Trophoblast cell (in vitro differentiated cells and primary cell): ENCODE measurements around the gene NDRG3.

ENCODE experiments used
- DNase-seq, 2 donors: peaks; one replicate each; pipeline ENCODE4 v3.0.0-alpha.2; 2016
- H2AFZ ChIP-seq: 2 replicates; pipeline ENCODE4 v1.6.1; 2013; ENCODE audit warnings: low read length, moderate library complexity, mild to moderate bottlenecking; ENCODE audit not compliant: insufficient read depth, poor library complexity
- H2AK5ac ChIP-seq: 2 replicates; pipeline ENCODE4 v1.6.1; 2013; ENCODE audit warnings: mild to moderate bottlenecking, low read length
- H2BK120ac ChIP-seq: 2 replicates; pipeline ENCODE4 v1.6.1; 2013; ENCODE audit warnings: low read length, mild to moderate bottlenecking, moderate library complexity; ENCODE audit not compliant: insufficient read depth, poor library complexity
- H2BK12ac ChIP-seq: 2 replicates; pipeline ENCODE4 v1.6.1; 2013; ENCODE audit warnings: mild to moderate bottlenecking, low read length, moderate library complexity
- H2BK5ac ChIP-seq: 2 replicates; pipeline ENCODE4 v1.6.1; 2013; ENCODE audit warnings: low read length, low read depth, moderate library complexity, mild to moderate bottlenecking; ENCODE audit not compliant: poor library complexity
- H3K14ac ChIP-seq: 2 replicates; pipeline ENCODE4 v1.6.1; 2013; ENCODE audit warnings: mild to moderate bottlenecking, low read length
- H3K18ac ChIP-seq: 2 replicates; pipeline ENCODE4 v1.6.1; 2013; ENCODE audit warnings: mild to moderate bottlenecking, low read length
- H3K23ac ChIP-seq: 2 replicates; pipeline ENCODE4 v1.6.1; 2013; ENCODE audit warnings: low read length
- H3K27ac ChIP-seq: 2 replicates; pipeline ENCODE4 v1.5.1; 2013; ENCODE audit warnings: low read depth, mild to moderate bottlenecking, inconsistent platforms, low read length, moderate library complexity
- H3K27me3 ChIP-seq: 2 replicates; pipeline ENCODE4 v1.6.1; 2013; ENCODE audit warnings: inconsistent platforms, mild to moderate bottlenecking, low read length, moderate library complexity; ENCODE audit not compliant: insufficient read depth
- H3K36me3 ChIP-seq, 2 experiments: 1 replicate in 1 of 2; 2 replicates in 1 of 2; pipeline ENCODE4 v1.6.1; 2013; ENCODE audit warnings: low read length in 2 of 2, mild to moderate bottlenecking in 2 of 2, moderate library complexity in 1 of 2; ENCODE audit not compliant: insufficient read depth in 2 of 2, control insufficient read depth in 1 of 2
- H3K4ac ChIP-seq: 2 replicates; pipeline ENCODE4 v1.6.1; 2013; ENCODE audit warnings: low read depth, mild to moderate bottlenecking, low read length, moderate library complexity
- H3K4me1 ChIP-seq, 2 experiments: 1 replicate in 1 of 2; 2 replicates in 1 of 2; pipeline ENCODE4 v1.6.1; 2013; ENCODE audit warnings: low read length in 2 of 2, mild to moderate bottlenecking in 2 of 2, moderate library complexity in 1 of 2; ENCODE audit not compliant: insufficient read depth in 2 of 2, control insufficient read depth in 1 of 2
- H3K4me2 ChIP-seq: 2 replicates; pipeline ENCODE4 v1.6.1; 2013; ENCODE audit warnings: inconsistent platforms, mild to moderate bottlenecking, low read length, moderate library complexity
- H3K4me3 ChIP-seq: 2 replicates; pipeline ENCODE4 v1.5.1; 2013; ENCODE audit warnings: mild to moderate bottlenecking, low read depth, low read length, inconsistent platforms
- H3K79me1 ChIP-seq: one replicate; pipeline ENCODE4 v1.6.1; 2013; ENCODE audit warnings: low read length
- H3K79me2 ChIP-seq: 2 replicates; pipeline ENCODE4 v1.6.1; 2013; ENCODE audit warnings: low read length, mild to moderate bottlenecking; ENCODE audit not compliant: control insufficient read depth, insufficient read depth, poor library complexity
- H3K9ac ChIP-seq: 2 replicates; pipeline ENCODE4 v1.6.1; 2013; ENCODE audit warnings: mild to moderate bottlenecking, low read length
- H3K9me3 ChIP-seq: 2 replicates; pipeline ENCODE4 v1.6.1; 2013; ENCODE audit warnings: low read depth, mild to moderate bottlenecking, control low read depth, inconsistent platforms, low read length; ENCODE audit not compliant: insufficient read depth
- H4K12ac ChIP-seq: 2 replicates; pipeline ENCODE4 v1.6.1; 2013; ENCODE audit warnings: low read depth, mild to moderate bottlenecking, low read length, moderate library complexity
- H4K8ac ChIP-seq: 2 replicates; pipeline ENCODE4 v1.6.1; 2013; ENCODE audit warnings: low read depth, mild to moderate bottlenecking, low read length, moderate library complexity
- H4K91ac ChIP-seq: one replicate; pipeline ENCODE4 v1.6.1; 2013; ENCODE audit warnings: low read depth, mild to moderate bottlenecking, low read length, moderate library complexity
- WGBS: extraction: QIAGEN DNeasy Blood & Tissue Kit; methylation state at CpG from one replicate; pipeline ENCODE4 v1.1.7; 2013; ENCODE audit warnings: missing lambda C conversion rate; ENCODE audit not compliant: insufficient read length, insufficient coverage; ENCODE audit errors: extremely low coverage; 5-methylcytosine and 5-hydroxymethylcytosine counted together

Gene NDRG3

GRCh38 chr20:36663031-36663430 is 82.9 kb downstream of the NDRG3 start:
- DNase-seq: peak in 1 of 2 donors; percentile 48
- H3K27me3 ChIP-seq: no peaks in the 10 kb centered on the region
- H4K91ac ChIP-seq: no peak overlapping the region
- H3K9me3 ChIP-seq: no peaks in the 10 kb centered on the region
- H2BK120ac ChIP-seq: no peak overlapping the region
- H3K79me1 ChIP-seq: no peaks in the 10 kb centered on the region
- no peak overlapping the region for H2AFZ ChIP-seq
- H3K79me2 ChIP-seq: no peaks in the 10 kb centered on the region
- no peak overlapping the region for H3K23ac ChIP-seq
- no peak overlapping the region for H3K4ac ChIP-seq
- no peak overlapping the region for H3K14ac ChIP-seq
- H3K4me2 ChIP-seq: no peak overlapping the region
- H2BK5ac ChIP-seq: no peak overlapping the region
- no peak overlapping the region for H3K27ac ChIP-seq
- no peak overlapping the region for H3K18ac ChIP-seq
- H3K9ac ChIP-seq: no peak overlapping the region
- H3K36me3 ChIP-seq: peaks cover 1 to 4% of the 10 kb centered on the region in 2 experiments
- H4K8ac ChIP-seq: no peak overlapping the region
- H2BK12ac ChIP-seq: no peak overlapping the region
- H4K12ac ChIP-seq: no peak overlapping the region
- no peak overlapping the region for H2AK5ac ChIP-seq
- no CpG with 5 or more reads among the region's 2 CpGs for WGBS
- no peaks in the 10 kb centered on the region for H3K4me1 ChIP-seq
- no peak overlapping the region for H3K4me3 ChIP-seq

GRCh38 chr20:36658300-36658699 is 87.6 kb downstream of the NDRG3 start:
- Histone ChIP-seq H3K14ac (no peak overlapping the region), H3K4ac (no peak overlapping the region), H4K12ac (no peak overlapping the region), H3K79me2 (no peaks in the 10 kb centered on the region), H3K4me2 (no peak overlapping the region), H4K8ac (no peak overlapping the region), H3K4me3 (no peak overlapping the region), H3K36me3 (peaks cover 2% of the 10 kb centered on the region in 2 experiments), H4K91ac (no peak overlapping the region), H2BK120ac (no peak overlapping the region), H2BK12ac (no peak overlapping the region), H3K9ac (no peak overlapping the region), H3K18ac (no peak overlapping the region), H3K9me3 (no peaks in the 10 kb centered on the region), H3K27ac (no peak overlapping the region), H3K79me1 (no peaks in the 10 kb centered on the region), H3K23ac (no peak overlapping the region), H2AFZ (no peak overlapping the region), H2AK5ac (no peak overlapping the region), H2BK5ac (no peak overlapping the region), H3K27me3 (no peaks in the 10 kb centered on the region), H3K4me1 (no peaks in the 10 kb centered on the region)
- DNase-seq: no peak
- WGBS: no CpG with 5 or more reads among the region's 3 CpGs

GRCh38 chr20:36656733-36657132 is 89.2 kb downstream of the NDRG3 start:
- Histone ChIP-seq H3K4me2 (no peak overlapping the region), H3K4me1 (no peaks in the 10 kb centered on the region), H2BK5ac (no peak overlapping the region), H3K27ac (no peak overlapping the region), H2AFZ (no peak overlapping the region), H3K14ac (no peak overlapping the region), H4K12ac (no peak overlapping the region), H2AK5ac (no peak overlapping the region), H3K23ac (no peak overlapping the region), H3K4ac (no peak overlapping the region), H2BK120ac (no peak overlapping the region), H3K79me1 (no peaks in the 10 kb centered on the region), H3K36me3 (peaks cover 2 to 3% of the 10 kb centered on the region in 2 experiments), H4K91ac (no peak overlapping the region), H4K8ac (no peak overlapping the region), H3K79me2 (no peaks in the 10 kb centered on the region), H3K27me3 (no peaks in the 10 kb centered on the region), H3K18ac (no peak overlapping the region), H3K9me3 (no peaks in the 10 kb centered on the region), H3K4me3 (no peak overlapping the region), H3K9ac (no peak overlapping the region), H2BK12ac (no peak overlapping the region)
- no peak for DNase-seq
- no CpG with 5 or more reads among the region's 4 CpGs for whole genome bisulfite sequencing

- H2AFZ ChIP-seq: no peak overlapping the region
- no peaks in the 10 kb centered on the region for H3K9me3 ChIP-seq
- H3K27me3 ChIP-seq: no peaks in the 10 kb centered on the region
- no peak overlapping the region for H3K18ac ChIP-seq
- no peak overlapping the region for H3K14ac ChIP-seq
- no peak for DNase-seq
- WGBS: no CpG with 5 or more reads among the region's 3 CpGs
- H3K23ac ChIP-seq: no peak overlapping the region
- H2BK12ac ChIP-seq: no peak overlapping the region
- no peak overlapping the region for H2BK120ac ChIP-seq
- H2BK5ac ChIP-seq: no peak overlapping the region
- H3K4me3 ChIP-seq: no peak overlapping the region
- no peaks in the 10 kb centered on the region for H3K79me1 ChIP-seq
- H2AK5ac ChIP-seq: no peak overlapping the region
- peaks cover 0 to 3% of the 10 kb centered on the region in 2 experiments for H3K36me3 ChIP-seq
- H3K4ac ChIP-seq: no peak overlapping the region
- no peak overlapping the region for H3K9ac ChIP-seq
- no peak overlapping the region for H4K91ac ChIP-seq
- no peak overlapping the region for H4K8ac ChIP-seq
- no peak overlapping the region for H3K27ac ChIP-seq
- H3K4me1 ChIP-seq: no peaks in the 10 kb centered on the region
- no peak overlapping the region for H3K4me2 ChIP-seq
- no peak overlapping the region for H4K12ac ChIP-seq
- no peaks in the 10 kb centered on the region for H3K79me2 ChIP-seq
Measured at GRCh38 chr20:36655004-36655403, 90.9 kb downstream of the NDRG3 start.
